HepG2 (cell line): ENCODE measurements around the gene UBE2Q2.

Experiments
- ATF1 ChIP-seq: IDR thresholded peaks from 2 replicates; pipeline ENCODE4 v1.6.1; 2016; ENCODE audit warnings: mild to moderate bottlenecking, control low read depth
- CBX1 ChIP-seq: IDR thresholded peaks from one replicate; pipeline ENCODE4 v1.6.1; 2016; ENCODE audit warnings: antibody characterized with exemption, low read depth
- HDAC2 ChIP-seq: sonication (generic); formaldehyde crosslinking; IDR thresholded peaks from 2 replicates; pipeline ENCODE4 v1.4.0; 2020; ENCODE audit warnings: missing genetic modification reagents
- PAX8 ChIP-seq: sonication (generic); formaldehyde crosslinking; IDR thresholded peaks from 2 replicates; pipeline ENCODE4 v1.8.0; 2022; ENCODE audit warnings: mild to moderate bottlenecking, missing genetic modification reagents, borderline replicate concordance
- SP1 ChIP-seq, 2 experiments: fragments of 450-650 bp in 1 of 2; sonication (generic) in 1 of 2; formaldehyde crosslinking in 1 of 2; IDR thresholded peaks; 2 replicates each; pipeline versions ENCODE4 v1.4.0 to v1.6.1; 2016 to 2020; ENCODE audit warnings: missing genetic modification reagents in 1 of 2
- TSC22D2 ChIP-seq: sonication (generic); formaldehyde crosslinking; IDR thresholded peaks from 2 replicates; pipeline ENCODE4 v1.5.1; 2020; ENCODE audit warnings: missing genetic modification reagents, mild to moderate bottlenecking, borderline replicate concordance
- ZNF121 ChIP-seq: sonication (generic); formaldehyde crosslinking; IDR thresholded peaks from 2 replicates; pipeline ENCODE4 v1.5.0; 2020; ENCODE audit warnings: mild to moderate bottlenecking, missing genetic modification reagents
- ZNF547 ChIP-seq: sonication (generic); formaldehyde crosslinking; IDR thresholded peaks from 2 replicates; pipeline ENCODE4 v1.5.1; 2020; ENCODE audit warnings: mild to moderate bottlenecking, missing genetic modification reagents
- ZNF777 ChIP-seq: sonication (generic); formaldehyde crosslinking; IDR thresholded peaks from 2 replicates; pipeline ENCODE4 v1.4.0; 2020; ENCODE audit warnings: missing genetic modification reagents
- TF ChIP-seq, protein P1 (sequence below): sonication (generic); formaldehyde crosslinking; IDR thresholded peaks from 2 replicates; pipeline ENCODE4 v1.4.0; 2020; ENCODE audit warnings: missing genetic modification reagents, mild to moderate bottlenecking, borderline replicate concordance
- TF ChIP-seq, protein P2 (sequence below): sonication (generic); formaldehyde crosslinking; IDR thresholded peaks from 2 replicates; pipeline ENCODE4 v1.8.1; 2022; ENCODE audit warnings: low read depth, mild to moderate bottlenecking, missing genetic modification reagents

DNA sequence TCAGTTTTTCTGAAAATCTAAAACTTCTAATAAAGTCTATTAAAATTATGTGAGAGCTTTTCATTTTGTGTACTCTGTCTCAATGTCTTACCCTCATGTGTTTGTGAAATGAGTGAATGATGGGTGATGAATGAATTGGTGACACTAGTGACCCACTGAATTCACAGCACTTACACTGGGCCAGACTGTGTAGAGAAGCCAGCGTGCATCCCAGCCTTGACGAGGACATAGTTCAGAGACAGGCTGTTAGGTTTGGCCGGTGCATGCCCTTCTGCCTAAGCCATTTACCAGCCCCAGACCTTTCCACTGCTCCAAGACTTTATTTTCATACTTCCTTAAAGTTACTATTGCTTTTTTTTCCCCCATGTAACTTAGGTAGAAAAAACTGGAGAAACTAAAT lies 99.2 kb downstream of the UBE2Q2 start:
- TF ChIP-seq SP1 (IDR thresholded peaks at IDR 0.05) = no peak
- TF ChIP-seq SP1 (CRISPR knock-in tag; IDR thresholded peaks at IDR 0.05) = no peak
- TF ChIP-seq TSC22D2 (CRISPR knock-in tag) = no peak
- TF ChIP-seq ZNF547 = no peak
- no peak for TF ChIP-seq ZNF777 (CRISPR knock-in tag)
- no peak for TF ChIP-seq CBX1
- TF ChIP-seq HDAC2 = no peak
- TF ChIP-seq, protein P1, sequence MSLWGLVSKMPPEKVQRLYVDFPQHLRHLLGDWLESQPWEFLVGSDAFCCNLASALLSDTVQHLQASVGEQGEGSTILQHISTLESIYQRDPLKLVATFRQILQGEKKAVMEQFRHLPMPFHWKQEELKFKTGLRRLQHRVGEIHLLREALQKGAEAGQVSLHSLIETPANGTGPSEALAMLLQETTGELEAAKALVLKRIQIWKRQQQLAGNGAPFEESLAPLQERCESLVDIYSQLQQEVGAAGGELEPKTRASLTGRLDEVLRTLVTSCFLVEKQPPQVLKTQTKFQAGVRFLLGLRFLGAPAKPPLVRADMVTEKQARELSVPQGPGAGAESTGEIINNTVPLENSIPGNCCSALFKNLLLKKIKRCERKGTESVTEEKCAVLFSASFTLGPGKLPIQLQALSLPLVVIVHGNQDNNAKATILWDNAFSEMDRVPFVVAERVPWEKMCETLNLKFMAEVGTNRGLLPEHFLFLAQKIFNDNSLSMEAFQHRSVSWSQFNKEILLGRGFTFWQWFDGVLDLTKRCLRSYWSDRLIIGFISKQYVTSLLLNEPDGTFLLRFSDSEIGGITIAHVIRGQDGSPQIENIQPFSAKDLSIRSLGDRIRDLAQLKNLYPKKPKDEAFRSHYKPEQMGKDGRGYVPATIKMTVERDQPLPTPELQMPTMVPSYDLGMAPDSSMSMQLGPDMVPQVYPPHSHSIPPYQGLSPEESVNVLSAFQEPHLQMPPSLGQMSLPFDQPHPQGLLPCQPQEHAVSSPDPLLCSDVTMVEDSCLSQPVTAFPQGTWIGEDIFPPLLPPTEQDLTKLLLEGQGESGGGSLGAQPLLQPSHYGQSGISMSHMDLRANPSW (CRISPR knock-in tag) = no peak
- TF ChIP-seq, protein P2, sequence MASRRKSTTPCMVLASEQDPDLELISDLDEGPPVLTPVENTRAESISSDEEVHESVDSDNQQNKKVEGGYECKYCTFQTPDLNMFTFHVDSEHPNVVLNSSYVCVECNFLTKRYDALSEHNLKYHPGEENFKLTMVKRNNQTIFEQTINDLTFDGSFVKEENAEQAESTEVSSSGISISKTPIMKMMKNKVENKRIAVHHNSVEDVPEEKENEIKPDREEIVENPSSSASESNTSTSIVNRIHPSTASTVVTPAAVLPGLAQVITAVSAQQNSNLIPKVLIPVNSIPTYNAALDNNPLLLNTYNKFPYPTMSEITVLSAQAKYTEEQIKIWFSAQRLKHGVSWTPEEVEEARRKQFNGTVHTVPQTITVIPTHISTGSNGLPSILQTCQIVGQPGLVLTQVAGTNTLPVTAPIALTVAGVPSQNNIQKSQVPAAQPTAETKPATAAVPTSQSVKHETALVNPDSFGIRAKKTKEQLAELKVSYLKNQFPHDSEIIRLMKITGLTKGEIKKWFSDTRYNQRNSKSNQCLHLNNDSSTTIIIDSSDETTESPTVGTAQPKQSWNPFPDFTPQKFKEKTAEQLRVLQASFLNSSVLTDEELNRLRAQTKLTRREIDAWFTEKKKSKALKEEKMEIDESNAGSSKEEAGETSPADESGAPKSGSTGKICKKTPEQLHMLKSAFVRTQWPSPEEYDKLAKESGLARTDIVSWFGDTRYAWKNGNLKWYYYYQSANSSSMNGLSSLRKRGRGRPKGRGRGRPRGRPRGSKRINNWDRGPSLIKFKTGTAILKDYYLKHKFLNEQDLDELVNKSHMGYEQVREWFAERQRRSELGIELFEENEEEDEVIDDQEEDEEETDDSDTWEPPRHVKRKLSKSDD (CRISPR knock-in tag) = no peak
- no peak for TF ChIP-seq PAX8
- no peak for TF ChIP-seq ATF1
- TF ChIP-seq ZNF121 = no peak
